Ectodermal cell (in vitro differentiated cells): Measurements from ENCODE around the gene CELF1.

ENCODE experiments used
- H3K27ac ChIP-seq: 2 replicates; pipeline ENCODE4 v1.7.0; 2013; ENCODE audit warnings: mild to moderate bottlenecking, low read depth, low read length; ENCODE audit not compliant: insufficient read depth, poor library complexity, severe bottlenecking
- H3K27me3 ChIP-seq: 2 replicates; pipeline ENCODE4 v1.7.0; 2013; ENCODE audit warnings: mild to moderate bottlenecking, low read length; ENCODE audit not compliant: insufficient read depth, control insufficient read depth, poor library complexity, severe bottlenecking
- H3K36me3 ChIP-seq: one replicate; pipeline ENCODE4 v1.7.0; 2013; ENCODE audit warnings: low read length; ENCODE audit not compliant: control insufficient read depth, insufficient read depth
- H3K4me1 ChIP-seq: one replicate; pipeline ENCODE4 v1.7.0; 2013; ENCODE audit warnings: low read length; ENCODE audit not compliant: control insufficient read depth, insufficient read depth
- H3K4me3 ChIP-seq: 2 replicates; pipeline ENCODE4 v1.7.0; 2013; ENCODE audit warnings: low read depth, low read length, control low read depth; ENCODE audit not compliant: insufficient read depth
- H3K9me3 ChIP-seq: 2 replicates; pipeline ENCODE4 v1.7.0; 2013; ENCODE audit warnings: mild to moderate bottlenecking, low read length, moderate library complexity; ENCODE audit not compliant: control insufficient read depth
- WGBS, 2 experiments: methylation state at CpG; one replicate each; pipeline ENCODE4 v1.1.7; 2013; ENCODE audit warnings: missing lambda C conversion rate in 2 of 2; 5-methylcytosine and 5-hydroxymethylcytosine counted together

The CELF1 gene

DNA sequence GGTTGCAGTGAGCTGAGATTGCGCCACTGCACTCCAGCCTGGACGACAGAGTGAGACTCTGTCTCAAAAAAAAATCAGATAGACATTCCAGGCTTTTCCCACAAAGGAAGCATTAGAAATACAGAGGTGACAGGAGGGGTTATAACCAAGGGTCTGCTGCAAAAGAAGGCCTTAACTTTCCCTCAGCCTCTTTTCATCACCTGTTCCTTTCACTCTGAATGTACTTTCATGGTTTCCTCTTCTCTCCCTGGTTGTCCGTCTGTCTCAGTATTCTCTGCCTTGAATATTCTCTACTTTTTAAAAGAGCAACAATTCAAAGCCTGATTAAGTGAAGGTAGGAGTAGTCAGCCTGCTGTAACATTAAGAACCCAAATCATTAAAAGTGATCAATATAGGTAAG is 50.2 kb downstream of the CELF1 start:
- WGBS, 2 experiments, result 94 to 96% methylated on average over 3 of the region's 3 CpGs
- peaks cover 5% of the 10 kb centered on the region for H3K4me1 ChIP-seq
- no peaks in the 10 kb centered on the region for H3K36me3 ChIP-seq
- H3K27me3 ChIP-seq, result no peaks in the 10 kb centered on the region
- H3K9me3 ChIP-seq, result no peaks in the 10 kb centered on the region
- H3K4me3 ChIP-seq, result no peak overlapping the region
- H3K27ac ChIP-seq, result no peak overlapping the region

DNA sequence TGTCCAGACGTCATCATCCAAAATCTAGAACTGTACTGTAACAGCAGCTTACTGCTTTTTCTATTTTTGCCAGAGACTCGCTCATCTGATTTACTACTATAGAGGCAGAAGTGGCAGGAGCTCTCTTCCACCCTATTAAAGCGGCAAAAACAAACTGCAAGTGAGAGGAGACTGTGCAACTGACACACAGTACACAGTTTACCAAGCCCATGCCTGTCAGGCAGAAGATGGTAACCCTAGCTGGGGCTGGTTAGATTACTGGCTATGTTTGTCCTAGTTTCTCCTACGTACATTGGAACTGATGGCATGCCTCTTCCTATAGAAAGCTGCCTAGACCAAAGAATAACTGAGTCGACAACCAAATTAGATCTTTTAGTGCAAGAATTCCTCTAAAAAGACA is 51.8 kb downstream of the CELF1 start:
- Histone ChIP-seq H3K4me1 (peaks cover 5% of the 10 kb centered on the region), H3K27me3 (no peaks in the 10 kb centered on the region), H3K36me3 (no peaks in the 10 kb centered on the region), H3K4me3 (no peak overlapping the region), H3K27ac (no peak overlapping the region), H3K9me3 (no peaks in the 10 kb centered on the region)
- 88 to 93% methylated on average over 5 of the region's 5 CpGs for WGBS, 2 experiments

DNA sequence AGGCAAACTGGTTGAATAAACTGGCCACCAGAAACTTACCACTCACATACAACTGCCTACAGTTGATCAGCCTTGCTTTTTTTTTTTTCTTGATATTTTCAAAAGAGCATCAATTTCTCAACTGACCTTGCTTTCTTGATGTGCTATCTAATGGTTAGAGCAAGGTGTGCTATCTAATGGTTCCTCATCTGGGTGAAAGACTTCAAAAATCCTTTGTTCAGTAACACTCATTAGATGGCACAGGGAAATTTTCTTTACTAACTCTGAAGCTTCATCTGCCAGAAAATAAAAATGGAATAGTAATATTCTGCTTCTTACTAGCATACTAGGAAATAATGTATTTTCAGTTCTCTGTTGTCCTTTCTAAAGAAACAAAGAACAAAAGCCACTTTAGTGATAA is 52.8 kb downstream of the CELF1 start:
- H3K27me3 ChIP-seq, result no peaks in the 10 kb centered on the region
- H3K4me1 ChIP-seq, result peaks cover 5% of the 10 kb centered on the region
- no peak overlapping the region for H3K27ac ChIP-seq

DNA sequence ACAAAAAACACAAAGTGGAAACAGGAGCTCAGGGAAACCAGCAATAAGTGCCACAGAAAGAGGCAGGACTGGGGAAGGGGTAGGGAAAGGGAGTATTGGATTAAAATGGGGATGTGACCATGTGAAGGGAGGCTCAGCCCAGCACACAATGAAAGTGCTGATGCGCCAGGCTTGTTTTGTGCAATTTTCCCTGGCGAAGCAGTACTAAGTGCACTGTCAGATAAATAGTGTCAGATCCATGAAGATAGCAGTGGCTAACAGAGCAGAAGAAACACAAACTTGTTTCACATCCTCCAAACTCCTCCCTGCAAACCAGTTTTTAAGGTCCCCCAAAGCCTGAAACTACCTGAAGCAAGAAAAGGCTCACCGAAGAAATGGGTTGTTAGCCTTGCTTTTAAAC is 53.3 kb downstream of the CELF1 start:
- WGBS, 2 experiments, result 95 to 96% methylated on average over 3 of the region's 3 CpGs
- peaks cover 5% of the 10 kb centered on the region for H3K4me1 ChIP-seq
- H3K27me3 ChIP-seq, result no peaks in the 10 kb centered on the region
- H3K36me3 ChIP-seq, result no peaks in the 10 kb centered on the region
- no peaks in the 10 kb centered on the region for H3K9me3 ChIP-seq
- no peak overlapping the region for H3K27ac ChIP-seq
- H3K4me3 ChIP-seq, result no peak overlapping the region

More for the DNA sequence above, 52.8 kb downstream of the CELF1 start:
- no peaks in the 10 kb centered on the region for H3K9me3 ChIP-seq
- H3K4me3 ChIP-seq, result no peak overlapping the region
- no peaks in the 10 kb centered on the region for H3K36me3 ChIP-seq

DNA sequence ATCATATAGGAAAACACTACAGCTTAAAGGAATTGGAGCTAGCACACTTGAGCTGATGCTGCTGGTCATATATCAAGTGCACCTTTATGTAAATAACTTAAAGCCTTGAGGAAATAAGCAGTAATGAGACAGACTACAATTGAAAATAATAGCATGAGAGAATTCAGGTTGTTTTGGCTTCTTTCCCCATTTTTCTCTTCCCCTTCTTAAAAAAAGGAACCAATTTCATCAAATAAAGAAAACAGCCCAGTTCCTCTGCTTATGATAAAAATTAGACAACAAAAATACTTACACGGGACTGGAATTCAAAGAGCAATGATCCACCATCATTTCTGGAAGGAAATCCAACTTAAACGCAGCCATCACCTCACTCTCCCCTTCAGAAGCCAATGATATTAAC is 53.8 kb downstream of the CELF1 start:
- H3K4me3 ChIP-seq, result no peak overlapping the region
- no peaks in the 10 kb centered on the region for H3K36me3 ChIP-seq
- H3K9me3 ChIP-seq, result no peaks in the 10 kb centered on the region
- H3K27ac ChIP-seq, result no peak overlapping the region
- no peaks in the 10 kb centered on the region for H3K27me3 ChIP-seq
- peaks cover 5% of the 10 kb centered on the region for H3K4me1 ChIP-seq
- 98% methylated on average over 2 of the region's 2 CpGs for WGBS, 2 experiments

DNA sequence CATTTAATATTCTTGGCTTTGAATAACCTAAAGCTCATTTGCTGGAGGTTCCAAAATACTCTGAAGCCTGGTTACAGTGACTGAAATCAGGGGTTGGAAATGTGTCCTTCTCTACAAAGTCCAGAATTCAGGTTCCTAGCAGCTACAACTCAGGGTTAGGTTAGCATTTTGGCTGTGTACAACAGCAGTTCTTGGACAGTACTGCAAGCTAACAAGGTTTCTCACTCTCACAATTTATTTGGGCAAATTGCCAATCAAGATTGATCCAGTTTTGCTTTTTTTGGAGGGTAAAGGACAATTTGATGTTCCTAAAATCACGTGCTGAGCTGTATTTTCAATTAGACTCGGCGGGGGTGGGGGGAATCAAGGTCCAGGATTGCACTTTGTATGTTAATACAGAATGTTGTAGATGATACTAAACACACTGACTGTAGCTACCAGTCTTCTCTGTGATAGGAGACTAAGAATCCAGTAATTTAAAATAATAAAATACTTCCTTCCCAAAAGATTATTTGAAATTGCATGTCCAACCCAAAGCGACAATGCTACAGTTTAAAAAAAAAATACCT is 54.3 kb downstream of the CELF1 start:
- no peaks in the 10 kb centered on the region for H3K9me3 ChIP-seq
- H3K4me1 ChIP-seq, result peaks cover 5% of the 10 kb centered on the region
- no peaks in the 10 kb centered on the region for H3K27me3 ChIP-seq
- no peaks in the 10 kb centered on the region for H3K36me3 ChIP-seq
- H3K4me3 ChIP-seq, result no peak overlapping the region
- 92 to 99% methylated on average over 4 of the region's 4 CpGs for WGBS, 2 experiments
- no peak overlapping the region for H3K27ac ChIP-seq

DNA sequence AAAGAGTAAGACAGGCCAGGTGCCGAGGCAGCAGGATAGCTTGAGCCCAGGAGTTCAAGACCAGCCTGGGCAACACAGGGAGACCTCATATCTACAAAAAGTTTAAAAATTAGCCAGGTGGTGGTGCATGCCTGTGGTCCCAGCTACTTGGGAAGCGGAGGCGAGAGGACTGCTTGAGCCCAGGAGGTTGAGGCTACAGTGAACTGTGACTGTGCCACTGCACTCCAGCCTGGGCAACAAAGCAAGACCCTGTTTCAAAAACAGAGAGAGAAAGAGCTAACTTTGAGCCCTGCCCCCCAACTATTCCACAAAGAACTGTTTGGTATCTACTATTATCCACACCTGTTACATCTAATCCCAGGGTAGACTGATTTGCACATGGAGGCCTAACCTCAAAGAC is 54.8 kb downstream of the CELF1 start:
- Histone ChIP-seq H3K9me3 (no peaks in the 10 kb centered on the region), H3K4me1 (peaks cover 5% of the 10 kb centered on the region), H3K4me3 (no peak overlapping the region), H3K27me3 (no peaks in the 10 kb centered on the region), H3K36me3 (no peaks in the 10 kb centered on the region), H3K27ac (no peak overlapping the region)
- WGBS, 2 experiments, result 92 to 95% methylated on average over 3 of the region's 3 CpGs

DNA sequence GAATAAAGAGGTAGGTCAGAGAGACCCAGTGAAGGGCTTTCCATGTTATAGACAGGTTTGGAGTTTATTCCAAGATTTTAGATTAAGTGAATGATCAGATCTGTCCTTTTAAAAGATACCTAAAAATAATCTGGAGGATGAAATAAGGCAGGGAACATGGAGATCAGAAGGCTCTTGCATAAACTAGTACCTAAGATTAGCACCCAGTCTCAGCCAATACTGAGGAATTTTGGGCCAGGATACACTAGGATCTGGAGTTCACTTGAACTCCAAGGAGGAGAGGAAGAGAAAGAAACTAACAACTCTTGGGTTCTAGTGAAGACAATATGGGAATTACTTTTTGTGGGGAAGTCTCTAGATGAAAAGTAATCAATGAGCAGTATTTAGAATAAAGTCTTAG is 56.1 kb downstream of the CELF1 start:
- peaks cover 5% of the 10 kb centered on the region for H3K4me1 ChIP-seq
- no peaks in the 10 kb centered on the region for H3K36me3 ChIP-seq
- no peaks in the 10 kb centered on the region for H3K27me3 ChIP-seq
- no peak overlapping the region for H3K27ac ChIP-seq
- H3K4me3 ChIP-seq, result no peak overlapping the region
- no peaks in the 10 kb centered on the region for H3K9me3 ChIP-seq

DNA sequence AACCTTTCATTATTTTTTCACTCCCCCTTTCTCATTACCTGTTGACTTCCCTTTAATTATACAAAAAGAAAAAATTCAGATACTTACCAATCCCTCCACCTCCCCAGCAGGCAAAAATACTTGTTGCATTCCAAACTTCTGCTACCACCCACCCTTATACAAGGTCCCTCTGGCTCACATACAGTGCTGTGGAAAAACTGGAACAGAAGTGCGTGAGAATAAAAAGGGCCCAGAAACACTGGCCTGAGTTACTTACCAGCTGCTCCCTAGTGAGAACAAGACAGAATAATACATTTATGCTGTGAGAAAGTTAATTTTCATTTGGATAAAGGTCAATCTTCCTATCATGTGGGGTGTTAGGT is 57.1 kb downstream of the CELF1 start:
- Histone ChIP-seq H3K9me3 (no peaks in the 10 kb centered on the region), H3K4me3 (no peak overlapping the region), H3K27me3 (no peaks in the 10 kb centered on the region), H3K27ac (no peak overlapping the region), H3K36me3 (no peaks in the 10 kb centered on the region), H3K4me1 (peaks cover under 1% of the 10 kb centered on the region)
- 100% methylated on average over 1 of the region's 1 CpG for WGBS, 2 experiments

DNA sequence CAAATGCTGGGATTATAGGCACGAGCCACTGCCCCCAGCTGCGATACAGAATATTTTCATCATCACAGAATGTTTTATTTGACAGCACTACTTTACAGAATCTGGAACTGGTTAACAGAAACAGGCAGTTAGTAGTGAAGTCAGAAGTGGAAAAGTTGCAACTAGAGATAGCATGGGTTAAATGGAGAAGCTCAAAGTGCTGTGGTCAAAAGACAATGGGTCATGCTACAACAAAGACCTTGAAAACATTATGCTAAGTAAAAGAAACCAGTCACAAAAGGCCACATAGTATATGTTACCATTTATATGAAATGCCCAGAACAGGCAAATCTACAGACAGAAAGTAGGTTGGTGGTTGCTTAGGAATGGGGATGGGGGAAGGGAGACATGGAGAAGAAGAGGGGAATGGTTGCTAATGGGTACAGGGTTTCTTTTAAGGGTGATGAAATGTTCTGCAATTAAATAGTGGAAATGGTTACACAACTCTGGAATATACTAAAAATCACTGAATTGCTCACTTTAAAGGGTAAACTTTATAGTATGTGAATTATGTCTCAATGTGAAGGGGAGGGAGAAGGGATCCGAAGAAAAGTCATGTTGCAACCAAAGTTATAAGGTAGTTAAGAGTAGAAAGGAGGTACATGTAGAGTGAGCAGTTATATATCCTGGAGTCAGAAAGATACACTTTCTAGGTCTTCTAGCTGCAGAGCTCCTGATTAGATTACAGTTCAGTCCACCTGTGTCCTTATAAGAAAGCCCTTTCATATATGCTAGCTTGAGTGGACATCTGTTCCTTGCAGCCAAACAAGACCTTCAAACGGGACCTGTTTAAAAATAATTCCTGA is 57.7 kb downstream of the CELF1 start:
- Histone ChIP-seq H3K4me3 (no peak overlapping the region), H3K36me3 (no peaks in the 10 kb centered on the region), H3K27ac (no peak overlapping the region)

More for the DNA sequence above, 57.7 kb downstream of the CELF1 start:
- H3K4me1 ChIP-seq, result no peaks in the 10 kb centered on the region
- no peaks in the 10 kb centered on the region for H3K27me3 ChIP-seq
- WGBS, 2 experiments, result 92 to 94% methylated on average over 4 of the region's 4 CpGs
- no peaks in the 10 kb centered on the region for H3K9me3 ChIP-seq
